ENCODE measurements around the gene NUP98.
A peak's percentile ranks its signal among the peaks of the same experiment; 100 is the strongest.
"Not testable (repeated sequence)": the region's sequence is repeated elsewhere in the genome, so short reads cannot be mapped to it uniquely, and the experiment has no call there.

The NUP98 gene

GRCh38 chr11:3796346-3796745 lies 1.0 kb downstream of the NUP98 start:
- DNase-seq = no peak

- no peak for DNase-seq
Measured at GRCh38 chr11:3796002-3796311, 1.4 kb downstream of the NUP98 start.

- DNase-seq = no peak
Measured at GRCh38 chr11:3795131-3796001, 2.0 kb downstream of the NUP98 start.

- not testable (repeated sequence) for DNase-seq
Measured at GRCh38 chr11:3794387-3794786, 3.0 kb downstream of the NUP98 start.

- DNase-seq = no peak
Measured at GRCh38 chr11:3786781-3787428, 10.4 kb downstream of the NUP98 start.

GRCh38 chr11:3783611-3784010 lies 13.7 kb downstream of the NUP98 start:
- no peak for DNase-seq

- DNase-seq = no peak
Measured at GRCh38 chr11:3782963-3783362, 14.4 kb downstream of the NUP98 start.

- DNase-seq = no peak
Measured at GRCh38 chr11:3781423-3781822, 15.9 kb downstream of the NUP98 start.

- no peak for DNase-seq
Measured at GRCh38 chr11:3775736-3776406, 21.5 kb downstream of the NUP98 start.

- DNase-seq = no peak
Measured at GRCh38 chr11:3773180-3773579, 24.2 kb downstream of the NUP98 start.

- DNase-seq = no peak
Measured at GRCh38 chr11:3767536-3767935, 29.8 kb downstream of the NUP98 start.

- not testable (repeated sequence) for DNase-seq
Measured at GRCh38 chr11:3766836-3767235, 30.5 kb downstream of the NUP98 start.

GRCh38 chr11:3764266-3764665 lies 33.1 kb downstream of the NUP98 start:
- DNase-seq = no peak

- DNase-seq = no peak
Measured at GRCh38 chr11:3755151-3755550, 42.2 kb downstream of the NUP98 start.

- DNase-seq = no peak
Measured at GRCh38 chr11:3753110-3753509, 44.2 kb downstream of the NUP98 start.

- no peak for DNase-seq
Measured at GRCh38 chr11:3747704-3748103, 49.6 kb downstream of the NUP98 start.

- DNase-seq = peak; percentile 27
Measured at GRCh38 chr11:3745161-3745560, 52.2 kb downstream of the NUP98 start.

GRCh38 chr11:3738723-3739122 lies 58.6 kb downstream of the NUP98 start:
- no peak for DNase-seq

GRCh38 chr11:3738241-3738640 lies 59.1 kb downstream of the NUP98 start:
- no peak for DNase-seq

GRCh38 chr11:3737386-3737933 lies 59.9 kb downstream of the NUP98 start:
- no peak for DNase-seq

- no peak for DNase-seq
Measured at GRCh38 chr11:3736816-3737215, 60.5 kb downstream of the NUP98 start.

GRCh38 chr11:3735827-3736226 lies 61.5 kb downstream of the NUP98 start:
- DNase-seq = no peak

GRCh38 chr11:3732671-3733436 lies 64.5 kb downstream of the NUP98 start:
- DNase-seq = no peak
